ENCODE measurements around the gene ZNF100.
"Not testable (repeated sequence)": the region's sequence is repeated elsewhere in the genome, so short reads cannot be mapped to it uniquely, and the experiment has no call there.

- TF ChIP-seq CTCF, POLR2A, EP300, POLR2AphosphoS5 (IDR thresholded peaks at IDR 0.05): not testable (repeated sequence)
These were observed 59.5 kb downstream of the ZNF100 start for GRCh38 chr19:21707878-21708277.

All from suprapubic skin (tissue), 4 donors.